Activated CD8-positive, alpha-beta T cell treated with anti-CD3 and anti-CD28 coated beads for 36 hours (primary cell): Measurements from ENCODE around the gene EPHB3. TPM values are rescaled to one million over a fixed set of nuclear protein-coding genes. Genes with fewer than 3 reads are reported as not detected.

Experiments
- ATAC-seq: fragments of 200-7000 bp; cut with Tn5 transposase; one replicate; pipeline ENCODE4 v1.10.0; 2021; ENCODE audit warnings: mild to moderate bottlenecking, moderate library complexity
- CTCF ChIA-PET: fragments of 350-600 bp; sonication (Branson Sonifier 250); formaldehyde crosslinking; loops from one replicate; lab custom pipeline; 2021; ENCODE audit warnings: antibody characterized with exemption; lab: Charles Lee
- POLR2A ChIA-PET: fragments of 350-600 bp; sonication (Branson Sonifier 250); formaldehyde crosslinking; loops from one replicate; lab custom pipeline; 2021; ENCODE audit warnings: antibody characterized with exemption; lab: Charles Lee
- DNase-seq: peaks from one replicate; pipeline ENCODE4 v3.0.0-alpha.2; 2020
- H3K27ac Mint-ChIP-seq: one replicate; pipeline ENCODE4 v1.8.0; 2021; ENCODE audit warnings: mild to moderate bottlenecking, mixed read lengths
- H3K27me3 Mint-ChIP-seq: one replicate; pipeline ENCODE4 v1.8.0; 2021; ENCODE audit warnings: mixed read lengths
- H3K36me3 Mint-ChIP-seq: one replicate; pipeline ENCODE4 v1.8.0; 2021; ENCODE audit warnings: low read depth, mixed read lengths
- H3K4me1 Mint-ChIP-seq: one replicate; pipeline ENCODE4 v1.8.0; 2021; ENCODE audit warnings: low read depth, mixed read lengths
- H3K4me3 Mint-ChIP-seq: one replicate; pipeline ENCODE4 v1.8.0; 2021; ENCODE audit warnings: mild to moderate bottlenecking, moderate library complexity, mixed read lengths
- H3K9me3 Mint-ChIP-seq: one replicate; pipeline ENCODE4 v1.8.0; 2021; ENCODE audit warnings: mixed read lengths
- intact Hi-C: fragments of 100-400 bp; cut with micrococcal nuclease; formaldehyde crosslinking; loops from one replicate; pipeline ENCODE4 v1.10.0; 2022
- total RNA-seq, 2 experiments: library from RNA; stranded (reverse); gene quantifications; one replicate each; pipeline ENCODE4 v1.2.3, GENCODE V29; 2021
- TF ChIP-seq, protein P1 (sequence below): fragments of 200-600 bp; IDR thresholded peaks from one replicate; pipeline ENCODE4 v1.8.0; 2022; ENCODE audit warnings: antibody characterized with exemption, mild to moderate bottlenecking

The EPHB3 gene
- total RNA-seq, 2 experiments from 2014 or later, result 0.07 TPM; not detected in 1

DNA sequence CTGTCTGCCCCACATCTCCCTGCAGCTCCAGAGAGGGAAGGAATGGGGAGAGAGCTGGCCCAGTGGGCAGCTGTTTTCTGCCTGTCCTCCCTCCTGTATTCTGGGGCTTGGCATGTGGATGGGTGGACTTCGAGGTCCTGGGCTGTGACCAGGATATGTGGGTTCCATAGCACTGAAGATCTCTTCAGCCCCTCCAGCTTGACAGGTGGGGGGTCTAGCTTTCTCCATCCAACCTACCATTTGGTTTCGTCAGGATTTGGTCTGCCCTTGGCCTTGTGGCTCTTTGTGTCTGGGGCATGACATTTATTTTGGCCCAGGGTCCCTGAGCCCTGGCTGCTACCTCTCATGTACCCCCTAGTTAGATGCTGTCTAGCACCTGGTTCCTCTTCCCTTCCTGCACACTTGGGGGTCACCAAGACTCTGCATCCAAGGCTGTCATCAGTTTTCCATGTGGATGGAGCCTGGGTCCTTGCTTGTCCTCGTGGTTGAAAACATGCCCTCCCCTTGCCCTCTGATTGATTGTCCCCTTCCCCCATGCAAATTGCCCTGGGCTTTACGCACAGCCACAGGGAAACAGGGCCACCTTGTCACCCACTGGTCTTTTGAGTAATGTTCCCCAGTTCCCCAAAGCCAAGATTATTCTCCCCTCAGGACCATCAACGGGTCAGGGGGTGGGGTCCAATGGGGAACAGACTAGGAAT, 3.2 kb downstream of the EPHB3 start:
- POLR2A ChIA-PET, result interaction anchor here (0.6 kb wide), 1 partner anchor 165 kb away, joined by 3 read pairs; no protein-coding TSS in a partner anchor
- H3K36me3 Mint-ChIP-seq, result no peaks in the 10 kb centered on the region
- ATAC-seq (no peak), DNase-seq (no peak)
- CTCF ChIA-PET, result interaction anchor here (0.9 to 1.7 kb wide), 3 partner anchors 14 to 238 kb away, joined by 3 read pairs; no protein-coding TSS in a partner anchor
- H3K4me1 Mint-ChIP-seq, result peaks cover 14% of the 10 kb centered on the region
- H3K27me3 Mint-ChIP-seq, result peaks cover 32% of the 10 kb centered on the region
- H3K4me3 Mint-ChIP-seq, result no peak overlapping the region
- no peak overlapping the region for H3K27ac Mint-ChIP-seq
- TF ChIP-seq, protein P1, sequence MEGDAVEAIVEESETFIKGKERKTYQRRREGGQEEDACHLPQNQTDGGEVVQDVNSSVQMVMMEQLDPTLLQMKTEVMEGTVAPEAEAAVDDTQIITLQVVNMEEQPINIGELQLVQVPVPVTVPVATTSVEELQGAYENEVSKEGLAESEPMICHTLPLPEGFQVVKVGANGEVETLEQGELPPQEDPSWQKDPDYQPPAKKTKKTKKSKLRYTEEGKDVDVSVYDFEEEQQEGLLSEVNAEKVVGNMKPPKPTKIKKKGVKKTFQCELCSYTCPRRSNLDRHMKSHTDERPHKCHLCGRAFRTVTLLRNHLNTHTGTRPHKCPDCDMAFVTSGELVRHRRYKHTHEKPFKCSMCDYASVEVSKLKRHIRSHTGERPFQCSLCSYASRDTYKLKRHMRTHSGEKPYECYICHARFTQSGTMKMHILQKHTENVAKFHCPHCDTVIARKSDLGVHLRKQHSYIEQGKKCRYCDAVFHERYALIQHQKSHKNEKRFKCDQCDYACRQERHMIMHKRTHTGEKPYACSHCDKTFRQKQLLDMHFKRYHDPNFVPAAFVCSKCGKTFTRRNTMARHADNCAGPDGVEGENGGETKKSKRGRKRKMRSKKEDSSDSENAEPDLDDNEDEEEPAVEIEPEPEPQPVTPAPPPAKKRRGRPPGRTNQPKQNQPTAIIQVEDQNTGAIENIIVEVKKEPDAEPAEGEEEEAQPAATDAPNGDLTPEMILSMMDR, result no peak
- no peaks in the 10 kb centered on the region for H3K9me3 Mint-ChIP-seq
- intact Hi-C loops, result no loop called here

DNA sequence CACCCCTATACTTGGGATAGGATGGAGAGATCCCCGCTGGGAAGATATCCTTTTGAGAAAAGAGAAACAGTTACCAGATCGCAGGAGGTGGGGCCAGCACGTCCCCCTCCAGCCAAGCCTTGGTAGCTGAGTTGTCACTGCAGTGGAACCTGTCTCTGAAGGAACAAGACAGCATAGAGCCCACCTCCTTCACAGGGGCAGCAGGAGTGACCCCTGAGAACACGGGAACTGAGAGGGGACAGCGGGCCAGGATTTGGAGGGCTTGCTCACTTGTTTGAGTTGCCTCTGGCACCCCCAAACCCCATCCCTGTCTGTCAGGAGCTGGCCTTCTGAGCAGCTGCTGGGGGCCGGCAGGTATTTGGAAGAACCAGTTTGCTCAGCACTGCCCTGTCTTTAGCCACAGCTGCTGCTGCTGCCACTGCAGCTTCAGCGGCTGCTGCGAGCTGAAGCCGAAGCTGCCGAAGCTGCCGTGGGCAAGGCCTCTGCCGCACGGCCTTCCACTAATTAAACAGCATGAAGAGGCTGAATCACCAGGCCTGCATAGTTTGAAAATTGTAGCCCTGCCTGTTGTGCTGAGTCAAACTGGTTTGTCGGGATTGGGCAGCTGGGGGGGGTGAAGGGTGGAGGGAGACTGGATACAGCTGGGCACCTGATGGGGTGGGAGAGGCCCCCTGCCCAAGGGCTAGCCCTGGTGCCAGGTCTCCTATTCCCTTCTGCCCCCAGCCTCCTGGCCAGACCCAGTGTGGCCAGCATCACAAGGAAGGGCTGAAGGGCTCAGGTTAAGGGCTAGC, 4.0 kb downstream of the EPHB3 start:
- Mint-ChIP-seq H3K27me3 (peaks cover 34% of the 10 kb centered on the region), H3K4me1 (peaks cover 9% of the 10 kb centered on the region), H3K4me3 (no peak overlapping the region), H3K9me3 (no peaks in the 10 kb centered on the region), H3K27ac (no peak overlapping the region), H3K36me3 (no peaks in the 10 kb centered on the region)
- TF ChIP-seq, protein P1, result no peak
- intact Hi-C loops, result no loop called here
- no peak for ATAC-seq
- DNase-seq, result no peak
- POLR2A ChIA-PET, result interaction anchor here (1.0 to 1.2 kb wide), 2 partner anchors 15 to 90 kb away, joined by 3 read pairs; no protein-coding TSS in a partner anchor
- CTCF ChIA-PET, result interaction anchor here (1.7 kb wide), 1 partner anchor 237 kb away, joined by 3 read pairs; no protein-coding TSS in a partner anchor

GRCh38 chr3:184566441-184567414, 5.1 kb downstream of the EPHB3 start:
- TF ChIP-seq, protein P1, result no peak
- ChIA-PET CTCF (interaction anchor here (1.3 to 1.5 kb wide), 2 partner anchors 22 to 212 kb away, joined by 3 to 4 read pairs; no protein-coding TSS in a partner anchor), POLR2A (interaction anchor here (1.0 to 1.2 kb wide), 2 partner anchors 16 to 89 kb away, joined by 3 read pairs; no protein-coding TSS in a partner anchor)
- Mint-ChIP-seq H3K9me3 (no peaks in the 10 kb centered on the region), H3K4me1 (peaks cover 2% of the 10 kb centered on the region), H3K4me3 (no peak overlapping the region), H3K36me3 (no peaks in the 10 kb centered on the region), H3K27me3 (peaks cover 31% of the 10 kb centered on the region), H3K27ac (no peak overlapping the region)
- no peak for DNase-seq
- ATAC-seq, result no peak
- intact Hi-C loops, result no loop called here

DNA sequence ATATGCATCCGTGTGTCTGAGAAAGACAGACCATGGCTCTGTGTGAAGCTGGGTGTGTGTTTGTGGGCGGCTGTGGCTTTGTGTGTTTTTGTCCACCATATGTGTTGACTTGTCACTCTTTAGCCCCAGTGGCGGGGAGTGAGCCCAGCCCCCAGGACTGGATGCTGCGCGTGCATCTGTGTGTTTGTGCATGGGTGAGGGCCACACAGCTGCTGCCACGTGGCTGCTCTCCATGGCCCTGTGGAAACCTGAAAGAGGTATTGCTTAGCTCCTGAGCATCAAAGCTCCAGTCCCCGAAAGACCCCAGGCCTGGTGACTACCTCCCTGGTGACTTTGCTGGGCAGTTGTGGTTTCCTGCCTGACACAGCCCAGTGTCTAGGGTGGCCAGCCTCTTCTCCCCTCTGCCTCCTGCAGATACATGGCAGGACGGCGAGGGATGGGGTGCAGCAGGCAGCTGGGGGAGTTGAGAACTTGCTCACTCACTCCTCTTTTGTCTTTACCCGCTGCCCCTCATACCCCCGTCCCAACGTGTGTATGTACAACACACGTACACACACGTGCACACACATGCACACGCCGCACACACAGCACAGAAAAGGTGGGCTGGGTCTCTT, 6.5 kb downstream of the EPHB3 start:
- DNase-seq, result no peak
- intact Hi-C loops, result no loop called here
- Mint-ChIP-seq H3K27me3 (peaks cover 32% of the 10 kb centered on the region), H3K4me3 (no peak overlapping the region), H3K4me1 (peaks cover 2% of the 10 kb centered on the region), H3K36me3 (no peaks in the 10 kb centered on the region), H3K9me3 (no peaks in the 10 kb centered on the region), H3K27ac (no peak overlapping the region)
- ChIA-PET POLR2A (no interaction called here), CTCF (interaction anchor here (1.3 to 1.5 kb wide), 2 partner anchors 23 to 211 kb away, joined by 3 to 4 read pairs; no protein-coding TSS in a partner anchor)
- TF ChIP-seq, protein P1, result no peak
- ATAC-seq, result no peak
